LNCAP (cell line): ENCODE data around the gene HMGCS2.

ENCODE experiments used
- CTCF ChIP-seq: fragments of 450-650 bp; IDR thresholded peaks from 2 replicates; pipeline ENCODE4 v1.5.1; 2017; ENCODE audit warnings: mild to moderate bottlenecking

HMGCS2 gene

DNA sequence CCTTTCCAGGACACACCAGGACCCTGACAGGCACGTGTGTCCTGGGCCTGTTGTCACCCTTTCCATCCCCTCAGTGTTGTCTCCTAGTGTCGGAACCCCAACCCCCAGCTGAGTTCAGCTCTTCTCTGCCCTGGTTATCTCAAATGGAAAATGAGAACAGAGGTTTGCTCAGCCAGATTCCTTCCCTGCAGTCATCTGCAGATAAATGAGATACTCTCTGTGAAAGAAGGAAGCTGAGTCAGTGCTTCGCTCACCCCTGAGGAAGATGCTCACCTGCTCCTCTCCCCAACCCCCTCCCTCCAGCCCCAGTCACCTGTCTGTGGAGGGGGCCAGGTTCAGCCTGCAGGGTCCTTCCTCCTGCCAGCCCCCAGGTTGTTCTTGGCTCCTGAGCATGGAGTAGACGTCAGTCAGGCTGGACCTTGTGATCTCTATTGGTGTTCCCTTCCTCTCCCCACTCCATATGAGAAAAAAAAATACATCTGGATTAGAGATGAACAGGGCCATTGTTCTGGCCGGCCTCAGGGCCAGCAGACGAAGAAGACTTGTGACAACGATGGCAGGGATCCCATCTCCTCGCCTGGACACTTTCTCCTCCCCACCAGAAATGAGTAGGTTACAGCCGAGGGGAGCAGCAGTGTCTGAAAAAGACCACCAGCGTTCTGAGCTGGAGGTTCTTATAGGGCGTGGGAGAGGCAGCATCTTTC is 36.1 kb downstream of the HMGCS2 start:
- no peak for TF ChIP-seq CTCF

GRCh38 chr1:119731741-119732430 is 36.8 kb downstream of the HMGCS2 start:
- TF ChIP-seq CTCF: no peak

DNA sequence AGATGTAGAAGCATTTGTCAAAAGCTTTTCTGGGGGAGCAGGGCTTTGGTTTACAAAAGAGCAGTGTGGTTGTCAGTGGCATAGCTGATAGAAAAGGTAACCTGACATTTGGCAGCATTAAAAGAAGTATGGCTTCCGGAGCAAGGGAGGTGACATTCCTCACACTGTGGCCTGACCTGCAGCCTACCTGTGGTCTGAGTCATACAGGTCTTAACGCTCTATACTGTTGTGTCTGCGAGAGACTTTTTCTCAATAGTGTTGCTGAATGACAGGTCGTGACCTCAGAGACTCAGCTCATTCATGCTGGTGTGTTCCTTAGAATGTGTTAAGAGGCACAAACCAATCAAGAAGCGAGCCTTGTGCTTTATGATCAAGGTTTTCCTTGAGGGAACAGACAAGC is 37.6 kb downstream of the HMGCS2 start:
- TF ChIP-seq CTCF: no peak

DNA sequence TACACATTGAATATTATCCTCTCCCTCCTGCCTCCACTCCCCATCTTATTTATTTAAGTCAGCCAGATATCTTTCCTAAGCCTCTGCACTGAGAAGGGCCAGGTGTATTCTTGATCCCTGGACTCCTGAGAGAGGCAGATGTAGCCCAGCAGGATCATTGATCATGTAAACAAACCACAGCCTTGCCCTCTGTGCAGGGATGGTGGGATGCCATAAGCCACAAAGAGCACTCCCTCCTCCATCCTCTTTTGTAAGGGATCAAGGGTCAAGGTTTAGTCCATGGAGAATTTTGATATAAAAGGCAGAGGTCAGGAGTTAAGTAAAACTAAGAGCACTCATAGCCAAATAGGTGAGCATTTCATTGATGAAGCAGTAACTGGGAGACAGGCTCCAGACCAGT is 39.7 kb downstream of the HMGCS2 start:
- TF ChIP-seq CTCF: no peak

- no peak for TF ChIP-seq CTCF
These were observed 40.7 kb downstream of the HMGCS2 start for GRCh38 chr1:119727991-119728390.

DNA sequence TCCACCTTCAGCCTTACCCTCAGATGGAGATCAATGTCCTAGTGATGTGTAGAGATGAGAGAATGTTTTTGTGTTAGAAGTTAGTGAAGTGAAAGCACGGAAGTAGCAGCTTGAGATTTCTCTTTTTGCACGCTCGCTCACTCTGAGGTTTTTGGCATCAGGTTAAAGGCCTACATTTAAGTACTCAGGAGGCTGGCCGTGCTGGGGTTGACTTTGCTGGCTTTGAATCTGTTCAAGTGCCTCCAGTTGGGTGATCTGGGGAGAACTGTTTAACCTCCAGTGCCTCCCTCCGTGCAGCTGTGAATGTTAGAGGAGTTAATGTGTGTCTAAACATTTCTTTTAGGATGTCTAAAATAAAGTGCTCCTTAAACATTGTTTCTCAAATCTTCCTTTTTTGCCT is 43.1 kb downstream of the HMGCS2 start:
- TF ChIP-seq CTCF: no peak

DNA sequence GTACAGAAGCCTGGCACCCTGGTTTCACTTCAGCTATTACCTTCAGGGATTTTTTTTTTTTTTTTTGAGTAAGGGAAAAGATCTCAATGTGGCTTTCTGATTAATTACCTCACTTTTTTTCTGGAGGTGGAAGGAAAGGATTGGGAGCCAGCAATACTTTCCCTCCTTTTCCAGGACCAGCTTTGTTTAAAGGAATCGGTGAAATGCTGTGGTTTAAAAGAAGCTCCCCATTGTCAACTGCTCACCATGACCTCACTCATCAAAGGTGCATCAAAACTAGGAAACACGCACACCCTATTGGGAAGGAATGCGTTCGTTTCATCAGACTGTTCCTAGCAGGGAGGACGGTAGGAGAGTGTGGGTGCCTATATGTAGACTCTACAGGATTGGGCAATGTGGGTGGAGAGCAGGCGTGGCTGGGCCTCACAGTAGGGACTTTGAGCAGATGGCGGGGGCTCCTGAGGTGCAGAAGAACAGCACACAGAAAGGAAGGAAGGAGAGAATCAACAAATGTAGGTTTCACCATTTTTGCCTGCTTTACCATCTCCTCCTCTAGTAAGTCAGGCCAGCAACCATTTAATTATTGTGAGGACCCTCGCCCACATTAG is 44.0 kb downstream of the HMGCS2 start:
- no peak for TF ChIP-seq CTCF
